HEK293 (cell line): ENCODE data around the gene ISM1.
A peak's percentile ranks its signal among the peaks of the same experiment; 100 is the strongest.

ENCODE experiments used
- CTCF ChIA-PET: fragments of 350-600 bp; formaldehyde crosslinking; extraction: SDS; loops from one replicate; lab custom pipeline; 2021; ENCODE audit warnings: antibody characterized with exemption; lab: Yijun Ruan, JAX
- POLR2A ChIA-PET: fragments of 300-600 bp; formaldehyde crosslinking; extraction: SDS; loops from one replicate; lab custom pipeline; 2020; ENCODE audit warnings: antibody characterized with exemption, inconsistent platforms; lab: Yijun Ruan, JAX
- H3K27ac ChIP-seq: fragments of 200-500 bp; sonication (Bioruptor generic); 2 replicates; pipeline ENCODE4 v1.5.1; 2014; ENCODE audit warnings: low read depth, low read length, control low read depth, inconsistent platforms; ENCODE audit errors: extremely low read depth
- H3K36me3 ChIP-seq, 2 experiments: fragments of 200-500 bp in 1 of 2; sonication (Bioruptor generic) in 1 of 2; 1 replicate in 1 of 2; 2 replicates in 1 of 2; pipeline ENCODE4 v1.5.1; 2014 to 2017; ENCODE audit warnings: inconsistent platforms in 2 of 2, low read length in 2 of 2; ENCODE audit not compliant: control insufficient read depth in 2 of 2, insufficient read depth in 1 of 2
- H3K4me1 ChIP-seq: fragments of 200-500 bp; sonication (Bioruptor generic); 2 replicates; pipeline ENCODE4 v1.5.1; 2014; ENCODE audit warnings: mild to moderate bottlenecking, low read length, inconsistent platforms; ENCODE audit not compliant: control insufficient read depth, insufficient read depth
- H3K4me3 ChIP-seq: 2 replicates; pipeline ENCODE4 v1.5.1; 2011; ENCODE audit warnings: low read depth, mild to moderate bottlenecking, control low read depth, low read length, moderate library complexity
- H3K9me3 ChIP-seq: fragments of 200-500 bp; sonication (Bioruptor generic); 2 replicates; pipeline ENCODE4 v1.5.1; 2014; ENCODE audit warnings: low read depth, low read length, inconsistent platforms; ENCODE audit not compliant: control insufficient read depth, insufficient read depth
- IKZF3 ChIP-seq: fragments of 450-650 bp; IDR thresholded peaks from 2 replicates; pipeline ENCODE4 v1.5.0; 2018; ENCODE audit warnings: missing biosample characterization, mild to moderate bottlenecking, missing genetic modification characterization, moderate library complexity
- KLF17 ChIP-seq: fragments of 450-650 bp; formaldehyde crosslinking; IDR thresholded peaks from 2 replicates; pipeline ENCODE4 v1.5.1; 2016; ENCODE audit warnings: missing biosample characterization, missing genetic modification characterization
- MEIS1 ChIP-seq: sonication (generic); formaldehyde crosslinking; IDR thresholded peaks from 2 replicates; pipeline ENCODE4 v1.8.1; 2022; ENCODE audit warnings: missing genetic modification reagents, mild to moderate bottlenecking, borderline replicate concordance
- MYNN ChIP-seq: fragments of 450-650 bp; formaldehyde crosslinking; IDR thresholded peaks from 2 replicates; pipeline ENCODE4 v1.5.1; 2016; ENCODE audit warnings: missing biosample characterization, missing genetic modification characterization, borderline replicate concordance
- MZF1 ChIP-seq: fragments of 450-650 bp; formaldehyde crosslinking; IDR thresholded peaks from 2 replicates; pipeline ENCODE4 v1.5.1; 2017; ENCODE audit warnings: missing biosample characterization, missing genetic modification characterization, borderline replicate concordance
- ZBTB10 ChIP-seq: fragments of 450-650 bp; formaldehyde crosslinking; IDR thresholded peaks from 2 replicates; pipeline ENCODE4 v1.5.1; 2016; ENCODE audit warnings: missing biosample characterization, missing genetic modification characterization
- ZIC2 ChIP-seq: fragments of 450-650 bp; formaldehyde crosslinking; IDR thresholded peaks from 2 replicates; pipeline ENCODE4 v1.5.1; 2016; ENCODE audit warnings: missing biosample characterization, missing genetic modification characterization
- ZNF138 ChIP-seq: fragments of 450-650 bp; formaldehyde crosslinking; IDR thresholded peaks from 2 replicates; pipeline ENCODE4 v1.5.1; 2016; ENCODE audit warnings: missing biosample characterization, missing genetic modification characterization, borderline replicate concordance
- ZNF266 ChIP-seq: fragments of 450-650 bp; formaldehyde crosslinking; IDR thresholded peaks from 2 replicates; pipeline ENCODE4 v1.5.1; 2016; ENCODE audit warnings: missing biosample characterization, missing genetic modification characterization, low read depth
- ZNF311 ChIP-seq: fragments of 450-650 bp; formaldehyde crosslinking; IDR thresholded peaks from 2 replicates; pipeline ENCODE4 v1.5.1; 2017; ENCODE audit warnings: missing biosample characterization, missing genetic modification characterization, borderline replicate concordance
- ZNF335 ChIP-seq: fragments of 450-650 bp; formaldehyde crosslinking; conservative IDR thresholded peaks from 2 replicates; pipeline ENCODE4 v1.5.1; 2016; ENCODE audit warnings: missing biosample characterization, missing genetic modification characterization
- ZNF560 ChIP-seq: fragments of 450-650 bp; formaldehyde crosslinking; IDR thresholded peaks from 2 replicates; pipeline ENCODE4 v1.5.1; 2017; ENCODE audit warnings: missing biosample characterization, missing genetic modification characterization, borderline replicate concordance
- ZNF623 ChIP-seq: fragments of 450-650 bp; formaldehyde crosslinking; IDR thresholded peaks from 2 replicates; pipeline ENCODE4 v1.5.1; 2016; ENCODE audit warnings: missing biosample characterization, missing genetic modification characterization
- ZNF768 ChIP-seq: fragments of 450-650 bp; formaldehyde crosslinking; IDR thresholded peaks from 2 replicates; pipeline ENCODE4 v1.5.1; 2018; ENCODE audit warnings: missing biosample characterization, mild to moderate bottlenecking, missing genetic modification characterization
- ZNF777 ChIP-seq: fragments of 450-650 bp; formaldehyde crosslinking; IDR thresholded peaks from 2 replicates; pipeline ENCODE4 v1.5.1; 2017; ENCODE audit warnings: missing biosample characterization, missing genetic modification characterization, borderline replicate concordance
- ZXDB ChIP-seq: fragments of 450-650 bp; formaldehyde crosslinking; IDR thresholded peaks from 2 replicates; pipeline ENCODE4 v1.5.1; 2016; ENCODE audit warnings: missing biosample characterization, missing genetic modification characterization
- TF ChIP-seq, protein P1 (sequence below): fragments of 450-650 bp; IDR thresholded peaks from 2 replicates; pipeline ENCODE4 v1.5.1; 2018; ENCODE audit warnings: missing biosample characterization, missing genetic modification characterization
- TF ChIP-seq, protein P2 (sequence below): fragments of 450-650 bp; formaldehyde crosslinking; conservative IDR thresholded peaks from 2 replicates; pipeline ENCODE4 v1.5.1; 2016; ENCODE audit warnings: low read depth, missing biosample characterization, missing genetic modification characterization
- TF ChIP-seq, protein P3 (sequence below): fragments of 450-650 bp; formaldehyde crosslinking; IDR thresholded peaks from 2 replicates; pipeline ENCODE4 v1.5.1; 2016; ENCODE audit warnings: missing biosample characterization, missing genetic modification characterization

The ISM1 gene

GRCh38 chr20:13222319-13222716, 1.2 kb downstream of the ISM1 start:
- H3K4me3 ChIP-seq = no peak overlapping the region
- no peaks in the 10 kb centered on the region for H3K9me3 ChIP-seq
- ChIA-PET CTCF (no interaction called here), POLR2A (no interaction called here)
- TF ChIP-seq IKZF3 = 0 out of 2 replicates have a peak, but pooled peaks have one; percentile 16
- 0 out of 2 replicates have a peak, but pooled peaks have one; percentile 2 for TF ChIP-seq ZNF335 (tag by site-specific recombination)
- TF ChIP-seq ZNF266 (tag by site-specific recombination) = no peak
- H3K36me3 ChIP-seq = no peaks in the 10 kb centered on the region
- 0 out of 2 replicates have a peak, but pooled peaks cover 2% of the 10 kb centered on the region for H3K4me1 ChIP-seq
- no peak overlapping the region for H3K27ac ChIP-seq

DNA sequence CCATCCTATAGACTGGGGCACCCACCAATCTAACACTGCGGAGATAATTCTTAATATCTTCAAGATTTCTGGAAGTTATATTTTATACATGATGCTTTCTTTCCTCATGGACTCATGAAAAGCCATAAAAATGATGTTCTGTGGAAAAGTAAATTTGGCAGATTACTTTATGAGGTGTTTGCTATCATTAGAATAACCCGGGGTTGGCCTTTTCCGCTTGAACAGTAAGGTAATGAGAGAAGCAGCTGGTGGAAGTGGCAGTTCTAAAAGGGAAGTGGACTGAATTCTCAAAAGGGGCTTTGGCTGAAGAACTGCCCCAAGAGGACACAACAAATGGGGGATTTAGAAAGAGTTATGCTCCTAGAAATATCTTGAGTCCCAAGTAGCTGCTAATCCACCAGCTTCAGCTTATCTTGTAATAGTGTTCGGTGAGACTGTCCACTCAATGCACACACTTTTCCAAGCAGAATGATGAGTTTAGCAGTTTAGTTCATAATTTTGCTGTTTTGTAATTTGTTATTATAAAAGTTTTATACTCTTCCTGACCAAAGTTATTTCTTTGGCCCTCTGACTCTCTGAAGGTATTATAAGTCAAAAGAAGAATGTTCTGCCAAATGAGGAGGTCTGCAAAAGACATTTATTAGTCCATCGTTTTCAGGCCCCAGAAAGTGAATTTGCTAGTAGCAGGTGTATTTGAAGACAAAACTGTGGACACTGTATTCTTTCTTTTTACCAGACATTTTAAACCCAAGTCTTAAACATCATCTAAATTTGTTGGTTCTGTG, 2.9 kb downstream of the ISM1 start:
- H3K9me3 ChIP-seq = no peaks in the 10 kb centered on the region
- POLR2A ChIA-PET = no interaction called here
- 0 out of 2 replicates have a peak, but pooled peaks cover 2% of the 10 kb centered on the region for H3K4me1 ChIP-seq
- H3K36me3 ChIP-seq = no peaks in the 10 kb centered on the region
- CTCF ChIA-PET = interaction anchor here (1.0 kb wide), 1 partner anchor 37 kb away, joined by 4 read pairs; no protein-coding TSS in a partner anchor
- no peak for TF ChIP-seq MEIS1
- no peak for TF ChIP-seq ZBTB10
- no peak for TF ChIP-seq KLF17
- TF ChIP-seq ZNF777 (tag by site-specific recombination) = no peak
- TF ChIP-seq, protein P1, sequence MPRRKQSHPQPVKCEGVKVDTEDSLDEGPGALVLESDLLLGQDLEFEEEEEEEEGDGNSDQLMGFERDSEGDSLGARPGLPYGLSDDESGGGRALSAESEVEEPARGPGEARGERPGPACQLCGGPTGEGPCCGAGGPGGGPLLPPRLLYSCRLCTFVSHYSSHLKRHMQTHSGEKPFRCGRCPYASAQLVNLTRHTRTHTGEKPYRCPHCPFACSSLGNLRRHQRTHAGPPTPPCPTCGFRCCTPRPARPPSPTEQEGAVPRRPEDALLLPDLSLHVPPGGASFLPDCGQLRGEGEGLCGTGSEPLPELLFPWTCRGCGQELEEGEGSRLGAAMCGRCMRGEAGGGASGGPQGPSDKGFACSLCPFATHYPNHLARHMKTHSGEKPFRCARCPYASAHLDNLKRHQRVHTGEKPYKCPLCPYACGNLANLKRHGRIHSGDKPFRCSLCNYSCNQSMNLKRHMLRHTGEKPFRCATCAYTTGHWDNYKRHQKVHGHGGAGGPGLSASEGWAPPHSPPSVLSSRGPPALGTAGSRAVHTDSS (tag by site-specific recombination) = no peak
- TF ChIP-seq, protein P2, sequence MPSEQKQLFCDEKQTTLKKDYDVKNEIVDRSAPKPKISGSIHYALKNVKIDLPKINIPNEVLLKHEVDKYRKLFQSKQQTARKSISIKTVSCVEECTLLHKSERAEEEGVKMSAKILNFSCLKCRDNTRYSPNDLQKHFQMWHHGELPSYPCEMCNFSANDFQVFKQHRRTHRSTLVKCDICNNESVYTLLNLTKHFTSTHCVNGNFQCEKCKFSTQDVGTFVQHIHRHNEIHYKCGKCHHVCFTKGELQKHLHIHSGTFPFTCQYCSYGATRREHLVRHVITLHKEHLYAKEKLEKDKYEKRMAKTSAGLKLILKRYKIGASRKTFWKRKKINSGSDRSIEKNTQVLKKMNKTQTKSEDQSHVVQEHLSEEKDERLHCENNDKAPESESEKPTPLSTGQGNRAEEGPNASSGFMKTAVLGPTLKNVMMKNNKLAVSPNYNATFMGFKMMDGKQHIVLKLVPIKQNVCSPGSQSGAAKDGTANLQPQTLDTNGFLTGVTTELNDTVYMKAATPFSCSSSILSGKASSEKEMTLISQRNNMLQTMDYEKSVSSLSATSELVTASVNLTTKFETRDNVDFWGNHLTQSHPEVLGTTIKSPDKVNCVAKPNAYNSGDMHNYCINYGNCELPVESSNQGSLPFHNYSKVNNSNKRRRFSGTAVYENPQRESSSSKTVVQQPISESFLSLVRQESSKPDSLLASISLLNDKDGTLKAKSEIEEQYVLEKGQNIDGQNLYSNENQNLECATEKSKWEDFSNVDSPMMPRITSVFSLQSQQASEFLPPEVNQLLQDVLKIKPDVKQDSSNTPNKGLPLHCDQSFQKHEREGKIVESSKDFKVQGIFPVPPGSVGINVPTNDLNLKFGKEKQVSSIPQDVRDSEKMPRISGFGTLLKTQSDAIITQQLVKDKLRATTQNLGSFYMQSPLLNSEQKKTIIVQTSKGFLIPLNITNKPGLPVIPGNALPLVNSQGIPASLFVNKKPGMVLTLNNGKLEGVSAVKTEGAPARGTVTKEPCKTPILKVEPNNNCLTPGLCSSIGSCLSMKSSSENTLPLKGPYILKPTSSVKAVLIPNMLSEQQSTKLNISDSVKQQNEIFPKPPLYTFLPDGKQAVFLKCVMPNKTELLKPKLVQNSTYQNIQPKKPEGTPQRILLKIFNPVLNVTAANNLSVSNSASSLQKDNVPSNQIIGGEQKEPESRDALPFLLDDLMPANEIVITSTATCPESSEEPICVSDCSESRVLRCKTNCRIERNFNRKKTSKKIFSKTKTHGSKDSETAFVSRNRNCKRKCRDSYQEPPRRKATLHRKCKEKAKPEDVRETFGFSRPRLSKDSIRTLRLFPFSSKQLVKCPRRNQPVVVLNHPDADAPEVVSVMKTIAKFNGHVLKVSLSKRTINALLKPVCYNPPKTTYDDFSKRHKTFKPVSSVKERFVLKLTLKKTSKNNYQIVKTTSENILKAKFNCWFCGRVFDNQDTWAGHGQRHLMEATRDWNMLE (tag by site-specific recombination) = no peak
- no peak for TF ChIP-seq ZNF560
- TF ChIP-seq ZNF138 (tag by site-specific recombination) = no peak
- TF ChIP-seq ZIC2 (tag by site-specific recombination) = no peak
- no peak for TF ChIP-seq MZF1 (tag by site-specific recombination)
- no peak for TF ChIP-seq ZXDB (tag by site-specific recombination)
- no peak for TF ChIP-seq ZNF768
- TF ChIP-seq, protein P3, sequence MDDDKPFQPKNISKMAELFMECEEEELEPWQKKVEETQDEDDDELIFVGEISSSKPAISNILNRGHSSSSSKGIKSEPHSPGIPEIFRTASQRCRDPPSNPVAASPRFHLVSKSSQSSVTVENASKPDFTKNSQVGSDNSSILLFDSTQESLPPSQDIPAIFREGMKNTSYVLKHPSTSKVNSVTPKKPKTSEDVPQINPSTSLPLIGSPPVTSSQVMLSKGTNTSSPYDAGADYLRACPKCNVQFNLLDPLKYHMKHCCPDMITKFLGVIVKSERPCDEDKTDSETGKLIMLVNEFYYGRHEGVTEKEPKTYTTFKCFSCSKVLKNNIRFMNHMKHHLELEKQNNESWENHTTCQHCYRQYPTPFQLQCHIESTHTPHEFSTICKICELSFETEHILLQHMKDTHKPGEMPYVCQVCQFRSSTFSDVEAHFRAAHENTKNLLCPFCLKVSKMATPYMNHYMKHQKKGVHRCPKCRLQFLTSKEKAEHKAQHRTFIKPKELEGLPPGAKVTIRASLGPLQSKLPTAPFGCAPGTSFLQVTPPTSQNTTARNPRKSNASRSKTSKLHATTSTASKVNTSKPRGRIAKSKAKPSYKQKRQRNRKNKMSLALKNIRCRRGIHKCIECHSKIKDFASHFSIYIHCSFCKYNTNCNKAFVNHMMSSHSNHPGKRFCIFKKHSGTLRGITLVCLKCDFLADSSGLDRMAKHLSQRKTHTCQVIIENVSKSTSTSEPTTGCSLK (tag by site-specific recombination) = no peak
- no peak for TF ChIP-seq ZNF311 (tag by site-specific recombination)
- TF ChIP-seq MYNN (tag by site-specific recombination) = no peak
- TF ChIP-seq ZNF623 (tag by site-specific recombination) = no peak
- H3K27ac ChIP-seq = no peak overlapping the region
- H3K4me3 ChIP-seq = no peak overlapping the region
